Esophagus squamous epithelium (tissue), 5 donors: ENCODE results near the gene PRR35. TPM values are rescaled to one million over a fixed set of nuclear protein-coding genes. Genes with fewer than 3 reads are reported as not detected.

Experiments used
- DNase-seq: peaks from one replicate; lab custom pipeline; 2025; lab: John Stamatoyannopoulos, UW
- H3K27ac ChIP-seq, 4 donors: fragments of 200-600 bp; sonication (generic); one replicate each; pipeline ENCODE4 v1.5.1; 2016 to 2019; ENCODE audit warnings: mild to moderate bottlenecking in 1 of 4
- H3K27me3 ChIP-seq, 4 donors: fragments of 200-600 bp; sonication (generic); 1 replicate in 3 of 4; 2 replicates in 1 of 4; pipeline versions ENCODE4 v1.5.1 to v1.6.0; 2017 to 2021; ENCODE audit warnings: antibody characterized with exemption in 1 of 4
- H3K36me3 ChIP-seq, 3 donors: fragments of 200-600 bp; sonication (generic); one replicate each; pipeline ENCODE4 v1.5.1; 2016 to 2019
- H3K4me1 ChIP-seq, 3 donors: fragments of 200-600 bp; sonication (generic); one replicate each; pipeline ENCODE4 v1.5.1; 2017 to 2019
- H3K4me3 ChIP-seq, 4 donors: fragments of 200-600 bp; sonication (generic); 1 replicate in 3 of 4; 2 replicates in 1 of 4; pipeline ENCODE4 v1.5.1; 2016 to 2019; ENCODE audit warnings: mild to moderate bottlenecking in 2 of 4, moderate library complexity in 1 of 4
- H3K9me3 ChIP-seq, 3 donors: fragments of 200-600 bp; sonication (generic); one replicate each; pipeline ENCODE4 v1.5.1; 2016 to 2019
- POLR2A ChIP-seq, 4 donors: fragments of 450-650 bp; IDR thresholded peaks; one replicate each; pipeline ENCODE4 v1.6.1; 2017; ENCODE audit warnings: antibody characterized with exemption in 4 of 4, mild to moderate bottlenecking in 4 of 4, moderate library complexity in 3 of 4
- WGBS, 2 donors: methylation state at CpG; one replicate each; pipeline ENCODE4 v1.1.5; 2018; 5-methylcytosine and 5-hydroxymethylcytosine counted together
- intact Hi-C: fragments of 100-400 bp; cut with DNase I; formaldehyde crosslinking; loops from one replicate; pipeline ENCODE4 v1.15.0; 2022
- total RNA-seq, 4 donors: library from RNA; depleted of rRNA; stranded (reverse); fragments of >200 nt; gene quantifications; one replicate each; pipeline ENCODE4 v1.1.0, GENCODE V29; 2016
- TF ChIP-seq, protein P1 (sequence below), 6 experiments: fragments of 450-650 bp in 4 of 6; fragments of 200-600 bp in 2 of 6; sonication (generic) in 2 of 6; IDR thresholded peaks; one replicate each; pipeline ENCODE4 v1.5.1; 2016 to 2019; ENCODE audit warnings: antibody characterized with exemption in 6 of 6, mild to moderate bottlenecking in 4 of 6, moderate library complexity in 4 of 6
- donor health status: DM: yes; HTN: yes; CAD: no.

PRR35 gene
- total RNA-seq, 4 donors from 2014 or later: not detected

- Histone ChIP-seq H3K27ac (no peak overlapping the region), H3K9me3 (no peaks in the 10 kb centered on the region), H3K4me3 (no peak overlapping the region), H3K4me1 (peaks cover 12 to 44% (median 14%) of the 10 kb centered on the region in 3 donors), H3K27me3 (no peaks in the 10 kb centered on the region), H3K36me3 (peaks cover 0 to 77% (median 3%) of the 10 kb centered on the region in 3 donors)
- DNase-seq: no peak
- no peak for TF ChIP-seq POLR2A (IDR thresholded peaks at IDR 0.05)
- TF ChIP-seq, protein P1, sequence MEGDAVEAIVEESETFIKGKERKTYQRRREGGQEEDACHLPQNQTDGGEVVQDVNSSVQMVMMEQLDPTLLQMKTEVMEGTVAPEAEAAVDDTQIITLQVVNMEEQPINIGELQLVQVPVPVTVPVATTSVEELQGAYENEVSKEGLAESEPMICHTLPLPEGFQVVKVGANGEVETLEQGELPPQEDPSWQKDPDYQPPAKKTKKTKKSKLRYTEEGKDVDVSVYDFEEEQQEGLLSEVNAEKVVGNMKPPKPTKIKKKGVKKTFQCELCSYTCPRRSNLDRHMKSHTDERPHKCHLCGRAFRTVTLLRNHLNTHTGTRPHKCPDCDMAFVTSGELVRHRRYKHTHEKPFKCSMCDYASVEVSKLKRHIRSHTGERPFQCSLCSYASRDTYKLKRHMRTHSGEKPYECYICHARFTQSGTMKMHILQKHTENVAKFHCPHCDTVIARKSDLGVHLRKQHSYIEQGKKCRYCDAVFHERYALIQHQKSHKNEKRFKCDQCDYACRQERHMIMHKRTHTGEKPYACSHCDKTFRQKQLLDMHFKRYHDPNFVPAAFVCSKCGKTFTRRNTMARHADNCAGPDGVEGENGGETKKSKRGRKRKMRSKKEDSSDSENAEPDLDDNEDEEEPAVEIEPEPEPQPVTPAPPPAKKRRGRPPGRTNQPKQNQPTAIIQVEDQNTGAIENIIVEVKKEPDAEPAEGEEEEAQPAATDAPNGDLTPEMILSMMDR (IDR thresholded peaks at IDR 0.05): no peak
- WGBS, 2 donors: no CpG with 5 or more reads among the region's 17 CpGs
- intact Hi-C loops: no loop called here
These were observed 23.4 kb upstream of the PRR35 start for GRCh38 chr16:536746-537145.

DNA sequence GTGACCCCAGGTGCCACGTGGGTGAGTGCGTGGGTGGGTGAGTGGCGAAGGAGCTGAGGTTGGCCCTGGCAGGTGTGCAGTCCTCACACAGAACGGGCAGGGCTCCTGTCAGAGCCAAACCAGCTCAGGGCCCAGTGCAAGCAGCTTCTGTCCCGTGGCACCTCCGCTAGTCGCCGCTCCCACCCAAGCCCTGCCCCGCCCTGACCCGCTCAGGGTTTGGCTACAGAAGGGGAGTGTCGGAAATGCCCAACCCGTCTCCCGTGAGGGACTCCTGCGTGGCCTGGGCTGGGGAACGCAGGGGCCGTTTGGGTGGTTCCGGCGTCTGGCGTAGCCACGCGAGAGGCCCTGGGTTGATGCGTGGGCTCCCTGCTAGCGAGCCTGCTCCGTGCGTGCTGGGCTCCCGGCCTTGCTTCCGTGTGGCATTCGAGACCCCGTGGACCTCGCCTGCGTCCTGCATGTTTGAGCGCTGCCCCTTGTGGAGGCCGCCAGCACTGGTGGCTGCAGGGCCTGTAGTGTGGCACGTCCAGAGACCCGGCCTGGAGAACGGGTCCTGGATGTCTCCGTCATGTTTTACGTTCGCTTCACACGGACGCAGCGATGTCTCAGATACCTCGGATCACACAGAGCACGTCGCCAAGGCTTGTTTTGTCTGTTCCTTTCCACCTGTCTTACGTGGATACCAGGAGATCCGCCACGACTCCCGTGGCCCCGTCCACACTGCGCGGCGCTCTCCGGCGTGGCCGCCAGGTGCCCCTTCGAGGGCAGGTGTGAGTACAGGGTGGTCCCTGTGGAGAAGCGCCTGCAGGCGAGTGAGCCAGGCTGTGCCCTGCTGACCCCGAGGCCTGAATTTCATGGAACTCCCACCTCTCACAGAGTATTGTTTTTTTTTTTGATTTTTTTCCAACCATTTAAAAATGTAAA, 22.5 kb upstream of the PRR35 start:
- no peaks in the 10 kb centered on the region for H3K9me3 ChIP-seq
- intact Hi-C loops: no loop called here
- H3K27ac ChIP-seq: no peak overlapping the region
- no peak for DNase-seq
- H3K4me1 ChIP-seq: peaks cover 12 to 36% (median 14%) of the 10 kb centered on the region in 3 donors
- TF ChIP-seq, protein P1 (IDR thresholded peaks at IDR 0.05): peak in 1 of 6 experiments; percentile 8
- TF ChIP-seq POLR2A (IDR thresholded peaks at IDR 0.05): no peak
- 89 to 97% methylated on average over 20 to 33 of the region's 60 CpGs for WGBS, 2 donors
- H3K27me3 ChIP-seq: no peaks in the 10 kb centered on the region
- H3K36me3 ChIP-seq: peaks cover 0 to 86% (median 3%) of the 10 kb centered on the region in 3 donors
- H3K4me3 ChIP-seq: no peak overlapping the region

GRCh38 chr16:539901-540530, 20.2 kb upstream of the PRR35 start:
- intact Hi-C loops: no loop called here
- peaks cover 5 to 13% (median 7%) of the 10 kb centered on the region in 3 donors for H3K4me1 ChIP-seq
- no peaks in the 10 kb centered on the region for H3K9me3 ChIP-seq
- no peak for DNase-seq
- H3K4me3 ChIP-seq: no peak overlapping the region
- no peaks in the 10 kb centered on the region for H3K27me3 ChIP-seq
- peaks cover 0 to 96% (median 3%) of the 10 kb centered on the region in 3 donors for H3K36me3 ChIP-seq
- H3K27ac ChIP-seq: no peak overlapping the region
- WGBS, 2 donors: 71 to 75% methylated on average over 8 of the region's 34 CpGs
- TF ChIP-seq, protein P1 (IDR thresholded peaks at IDR 0.05): no peak
- no peak for TF ChIP-seq POLR2A (IDR thresholded peaks at IDR 0.05)

- intact Hi-C loops: no loop called here
- Histone ChIP-seq H3K4me1 (peaks cover 0 to 5% (median 0%) of the 10 kb centered on the region in 3 donors), H3K36me3 (peaks cover 0 to 97% (median 3%) of the 10 kb centered on the region in 3 donors), H3K27ac (no peak overlapping the region), H3K4me3 (no peak overlapping the region), H3K27me3 (no peaks in the 10 kb centered on the region), H3K9me3 (no peaks in the 10 kb centered on the region)
- DNase-seq: no peak
- TF ChIP-seq, protein P1 (IDR thresholded peaks at IDR 0.05): no peak
- no peak for TF ChIP-seq POLR2A (IDR thresholded peaks at IDR 0.05)
- 89 to 100% methylated on average over 3 to 17 of the region's 29 CpGs for WGBS, 2 donors
These were observed 19.4 kb upstream of the PRR35 start for GRCh38 chr16:540645-541340.
